GM12878 (cell line): ENCODE data around the gene PTPN22. TPM values are rescaled to one million over a fixed set of nuclear protein-coding genes. Genes with fewer than 3 reads are reported as not detected.

Experiments used
- ATAC-seq: fragments of 200-7000 bp; cut with Tn5 transposase; 3 replicates; pipeline ENCODE4 v1.9.1; 2020; ENCODE audit warnings: mild to moderate bottlenecking, moderate library complexity
- BruUV-seq: library from RNA; stranded (reverse); fragments of 400-500 nt; replicated peaks from 2 replicates; lab custom pipeline; 2021; lab: Mats Ljungman, UMichigan
- CTCF ChIA-PET: fragments of 300-600 bp; sonication (Branson Sonifier 250); formaldehyde crosslinking; extraction: SDS; loops from one replicate; lab custom pipeline; 2021; ENCODE audit warnings: inconsistent platforms; lab: Yijun Ruan, JAX
- POLR2A ChIA-PET: fragments of 350-600 bp; formaldehyde crosslinking; extraction: SDS; loops from one replicate; lab custom pipeline; 2021; ENCODE audit warnings: inconsistent platforms; lab: Charles Lee
- RAD21 ChIA-PET: fragments of 300-600 bp; sonication (Branson Sonifier 250); formaldehyde crosslinking; loops from one replicate; lab custom pipeline; 2023; ENCODE audit warnings: antibody characterized with exemption; ENCODE audit not compliant: unreplicated experiment; lab: Charles Lee
- SMC1A ChIA-PET: fragments of 300-600 bp; sonication (Branson Sonifier 250); formaldehyde crosslinking; loops from one replicate; lab custom pipeline; 2023; ENCODE audit not compliant: unreplicated experiment, uncharacterized antibody; lab: Charles Lee
- DNase-seq: peaks from one replicate; pipeline ENCODE4 v3.0.0-alpha.2; 2011; ENCODE audit warnings: low read depth, low spot score
- FAIRE-seq: peaks from 3 replicates; lab custom pipeline; 2011; peaks lifted over from hg19 to GRCh38; lab: Jason Lieb, UNC
- H2AFZ ChIP-seq: 2 replicates; pipeline ENCODE4 v1.6.0; 2011; ENCODE audit warnings: low read depth, low read length, control low read depth; ENCODE audit not compliant: control insufficient read depth
- H3K27ac ChIP-seq: 2 replicates; pipeline ENCODE4 v1.5.1; 2011; ENCODE audit warnings: control low read depth; ENCODE audit not compliant: control insufficient read depth, insufficient read depth
- H3K27me3 ChIP-seq, 2 experiments: replicated peaks in 1 of 2; 2 replicates each; pipeline versions ENCODE4 v1.6.0 to v1.6.1; 2011; ENCODE audit warnings: low read length in 1 of 2; ENCODE audit not compliant: control insufficient read depth in 2 of 2, insufficient read depth in 2 of 2
- H3K36me3 ChIP-seq, 2 experiments: 2 replicates each; pipeline ENCODE4 v1.5.1; 2011; ENCODE audit warnings: low read length in 1 of 2; ENCODE audit not compliant: control insufficient read depth in 2 of 2, insufficient read depth in 2 of 2
- H3K4me1 ChIP-seq: 2 replicates; pipeline ENCODE4 v1.6.1; 2011; ENCODE audit warnings: mild to moderate bottlenecking, low read length, moderate library complexity, mixed read lengths; ENCODE audit not compliant: control insufficient read depth, insufficient read depth
- H3K4me2 ChIP-seq: 2 replicates; pipeline ENCODE4 v1.6.0; 2011; ENCODE audit warnings: control low read depth; ENCODE audit not compliant: control insufficient read depth, insufficient read depth
- H3K4me3 ChIP-seq: fragments of 200-600 bp; sonication (generic); 2 replicates; pipeline ENCODE4 v1.5.1; 2016
- H3K79me2 ChIP-seq: 2 replicates; pipeline ENCODE4 v1.6.0; 2011; ENCODE audit warnings: low read length; ENCODE audit not compliant: control insufficient read depth, insufficient read depth
- H3K9ac ChIP-seq: 2 replicates; pipeline ENCODE4 v1.8.0; 2011; ENCODE audit warnings: low read length, control low read depth, mixed read lengths; ENCODE audit not compliant: control insufficient read depth, insufficient read depth
- H3K9me3 ChIP-seq: replicated peaks from 3 replicates; pipeline ENCODE4 v1.5.1; 2011; ENCODE audit warnings: mild to moderate bottlenecking, low read length; ENCODE audit not compliant: control insufficient read depth, insufficient read depth
- H4K20me1 ChIP-seq: 2 replicates; pipeline ENCODE4 v1.6.0; 2011; ENCODE audit not compliant: control insufficient read depth, insufficient read depth
- CBX3 ChIP-seq: fragments of 200-600 bp; sonication (generic); IDR thresholded peaks from 2 replicates; pipeline ENCODE4 v1.6.1; 2016; ENCODE audit warnings: low read depth, borderline replicate concordance
- EED ChIP-seq: sonication (generic); IDR thresholded peaks from 2 replicates; pipeline ENCODE4 v1.6.1; 2016; ENCODE audit warnings: antibody characterized with exemption, low read depth
- ESRRA ChIP-seq: IDR thresholded peaks from 2 replicates; pipeline ENCODE4 v1.6.1; 2012; ENCODE audit warnings: mild to moderate bottlenecking, low read length, improper control_type of control experiment
- HSF1 ChIP-seq: fragments of 150-350 bp; IDR thresholded peaks from 2 replicates; pipeline ENCODE4 v1.6.1; 2014; ENCODE audit warnings: mild to moderate bottlenecking, low read depth, low read length
- NFIC ChIP-seq: IDR thresholded peaks from 2 replicates; pipeline ENCODE4 v1.6.1; 2012; ENCODE audit warnings: low read depth, mild to moderate bottlenecking, inconsistent platforms, low read length, moderate library complexity
- PML ChIP-seq: IDR thresholded peaks from 2 replicates; pipeline ENCODE4 v1.6.1; 2012; ENCODE audit warnings: low read length, inconsistent platforms
- ZBTB33 ChIP-seq: fragments of 450-650 bp; IDR thresholded peaks from 2 replicates; pipeline ENCODE4 v1.6.1; 2017; ENCODE audit warnings: mild to moderate bottlenecking
- WGBS: methylation state at CpG from one replicate; pipeline ENCODE4 v1.1.6; 2016; ENCODE audit warnings: low lambda C conversion rate; ENCODE audit not compliant: insufficient replicate concordance, insufficient coverage; ENCODE audit errors: missing lambda C conversion rate; 5-methylcytosine and 5-hydroxymethylcytosine counted together
- in situ Hi-C: fragments of 300-500 bp; cut with MboI; formaldehyde crosslinking; loops from 9 replicates; pipeline ENCODE4 v1.14.3; 2018; ENCODE audit warnings: mixed read lengths
- intact Hi-C: fragments of 100-400 bp; cut with micrococcal nuclease; formaldehyde crosslinking; loops from one replicate; pipeline ENCODE4 v1.14.2; 2022; ENCODE audit not compliant: unreplicated experiment
- polyA plus RNA-seq, 11 experiments: library from polyadenylated mRNA; depleted of rRNA in 4 of 11; unstranded in 6 of 11; stranded (reverse) in 5 of 11; fragments of >200 nt; fragmentation: Nextera tagmentation in 4 of 11; fragmentation: Illumina TruSeq in 1 of 11; extraction: Ambion mirVana in 4 of 11; extraction: Trizol in 1 of 11; gene quantifications; 1 replicate in 1 of 11; 2 replicates in 10 of 11; pipeline versions ENCODE4 v1.2.1 to v1.2.3, GENCODE V29; 2011 to 2016; ENCODE audit warnings: inconsistent platforms in 2 of 11, missing spikeins in 2 of 11, low read depth in 1 of 11
- total RNA-seq, 4 experiments: library from RNA; depleted of rRNA in 3 of 4; stranded (reverse); fragments of >200 nt in 3 of 4; fragmentation: Illumina TruSeq in 1 of 4; extraction: Trizol in 1 of 4; gene quantifications; 2 replicates each; pipeline versions ENCODE4 v1.2.1 to v1.2.3, GENCODE V29; 2013 to 2021

PTPN22 gene
- total and polyA plus RNA-seq, 10 of the 15 experiments (the other 5 are each of a cell fraction or from before 2014, with no cell fraction given): 22.8 to 65.1 (median 44.9) TPM

GRCh38 chr1:113891631-113892220 is 20.2 kb upstream of the PTPN22 start:
- POLR2A ChIA-PET: interaction anchor here (0.7 to 2.0 kb wide), 4 partner anchors 9 to 110 kb away, joined by 4 to 9 read pairs (median 6); no protein-coding TSS in a partner anchor
- CTCF ChIA-PET: interaction anchor here (1.3 kb wide), 1 partner anchor 11 kb away, joined by 4 read pairs; no protein-coding TSS in a partner anchor
- TF ChIP-seq CBX3 (no peak), NFIC (no peak), ZBTB33 (no peak), HSF1 (no peak), PML (no peak), ESRRA (no peak), EED (no peak)

More at GRCh38 chr1:113891631-113892220, 20.2 kb upstream of the PTPN22 start:
- WGBS: 88% methylated on average over 10 of the region's 11 CpGs
- Histone ChIP-seq H3K36me3 (peaks cover 0 to 2% of the 10 kb centered on the region in 2 experiments; a peak in 1 of 4 replicates), H3K4me3 (no peak overlapping the region), H3K27ac (no peak overlapping the region), H3K9me3 (no peaks in the 10 kb centered on the region), H4K20me1 (no peaks in the 10 kb centered on the region), H3K4me2 (no peak overlapping the region), H3K27me3 (no peaks in the 10 kb centered on the region), H2AFZ (no peak overlapping the region), H3K79me2 (no peaks in the 10 kb centered on the region), H3K4me1 (no peaks in the 10 kb centered on the region), H3K9ac (no peak overlapping the region)
- intact Hi-C loops (no loop called here), in situ Hi-C loops (no loop called here)
- no TSS peak for BruUV-seq
- SMC1A ChIA-PET: interaction anchor here (1.2 to 5.8 kb wide), 5 partner anchors 10 to 56 kb away, joined by 3 to 30 read pairs (median 20); partner anchors contain the start of genes AP4B1 and DCLRE1B
- no peak for ATAC-seq
- RAD21 ChIA-PET: interaction anchor here (1.0 kb wide), 1 partner anchor 11 kb away, joined by 3 read pairs; no protein-coding TSS in a partner anchor
- DNase-seq: no peak
- no peak for FAIRE-seq
